ENCODE results near the gene MARK3. TPM values are rescaled to one million over a fixed set of nuclear protein-coding genes. Genes with fewer than 3 reads are reported as not detected.

MARK3 gene
- total RNA-seq, 1 experiment from 2014 or later: 72.5 TPM

- TF ChIP-seq ZFX (IDR thresholded peaks at IDR 0.05): no peak
- TF ChIP-seq TCF7L2 (IDR thresholded peaks at IDR 0.05; ENCODE audit: borderline replicate concordance, extremely low read depth, insufficient read depth, insufficient read length): no peak
- no peak for TF ChIP-seq EZH2 (IDR thresholded peaks at IDR 0.05)
- no peak for TF ChIP-seq RAD21 (IDR thresholded peaks at IDR 0.05; ENCODE audit: low read depth)
- no peak for TF ChIP-seq CTCF (IDR thresholded peaks at IDR 0.05 in 2 of 3, conservative IDR thresholded peaks at IDR 0.05 in 1 of 3; ENCODE audit: borderline replicate concordance in 1 of 3, insufficient read depth in 1 of 3, low read depth in 2 of 3, low read length in 2 of 3)
- no peak for TF ChIP-seq SP1 (IDR thresholded peaks at IDR 0.05; ENCODE audit: low read depth)
- no peak for TF ChIP-seq ZNF274 (IDR thresholded peaks at IDR 0.05; ENCODE audit: low read depth, low read length)
- no peak for TF ChIP-seq POLR2AphosphoS5 (IDR thresholded peaks at IDR 0.05; ENCODE audit: low read depth, low read length)
- TF ChIP-seq CEBPB (IDR thresholded peaks at IDR 0.05; ENCODE audit: low read depth): no peak
- TF ChIP-seq POLR2A (IDR thresholded peaks at IDR 0.05; ENCODE audit: borderline replicate concordance, extremely low read depth, insufficient read depth, insufficient read length): no peak
- no peak for TF ChIP-seq MAX (IDR thresholded peaks at IDR 0.05)
- no peak for TF ChIP-seq ATF3 (IDR thresholded peaks at IDR 0.05)
- no peak for TF ChIP-seq REST (IDR thresholded peaks at IDR 0.05; ENCODE audit: low read depth)
- no peak for TF ChIP-seq ELF1 (IDR thresholded peaks at IDR 0.05; ENCODE audit: borderline replicate concordance, low read depth)
- TF ChIP-seq EZH2phosphoT487 (IDR thresholded peaks at IDR 0.05; ENCODE audit: borderline replicate concordance): no peak
- TF ChIP-seq ZBTB33 (IDR thresholded peaks at IDR 0.05; ENCODE audit: extremely low read depth, insufficient replicate concordance, low read length): no peak
- no peak for TF ChIP-seq JUND (IDR thresholded peaks at IDR 0.05)
- TF ChIP-seq EGR1 (IDR thresholded peaks at IDR 0.05; ENCODE audit: low read depth): no peak
- no peak for TF ChIP-seq YY1 (IDR thresholded peaks at IDR 0.05; ENCODE audit: extremely low read depth, insufficient replicate concordance, low read depth, low read length)
- no peak for TF ChIP-seq SRF (IDR thresholded peaks at IDR 0.05; ENCODE audit: low read depth)
- H3K27me3 ChIP-seq (ENCODE audit: insufficient read depth, low read length): no peaks in the 10 kb centered on the region
- H3K9me3 ChIP-seq (ENCODE audit: control insufficient read depth in 1 of 2, insufficient read depth in 1 of 2, low read depth in 1 of 2, low read length in 2 of 2): no peaks in the 10 kb centered on the region
- CTCF ChIA-PET: no interaction called here
- no peak overlapping the region for H2AFZ ChIP-seq (ENCODE audit: low read depth, low read length, poor library complexity, severe bottlenecking)
- no peak for ATAC-seq
- H3K4me2 ChIP-seq (ENCODE audit: low read length): peak overlapping the region; percentile 41
- peaks cover 14 to 29% of the 10 kb centered on the region in 2 experiments for H3K4me1 ChIP-seq (ENCODE audit: control insufficient read depth in 1 of 2, insufficient read depth in 2 of 2, low read length in 2 of 2)
- no peak overlapping the region for H3K9ac ChIP-seq (ENCODE audit: low read length)
- POLR2A ChIA-PET: no interaction called here
- H3K4me3 ChIP-seq (replicated peaks in 1 of 2; ENCODE audit: low read depth in 1 of 2, low read length in 2 of 2): no peak overlapping the region
- RAD21 ChIA-PET (ENCODE audit: low non-redundant PET in 1 of 2, low total read pairs in 2 of 2, uncharacterized antibody in 2 of 2, unreplicated experiment in 2 of 2): no interaction called here
- no peak for DNase-seq (ENCODE audit: low read depth, low spot score)
- H3K9me2 ChIP-seq (ENCODE audit: insufficient read depth): no peaks in the 10 kb centered on the region
- no peak overlapping the region for H3K27ac ChIP-seq (ENCODE audit: low read depth, low read length)
- BruUV-seq (replicated peaks): no TSS peak
- peaks cover 17% of the 10 kb centered on the region; the same call in 1 of the 2 replicates for H4K20me1 ChIP-seq (ENCODE audit: insufficient read depth)
- intact Hi-C loops (cut with micrococcal nuclease): no loop called here
- H3K36me3 ChIP-seq (ENCODE audit: control insufficient read depth in 1 of 2, insufficient read depth in 2 of 2, low read length in 2 of 2): peaks cover 2 to 4% of the 10 kb centered on the region in 2 experiments; a peak in 2 of 4 replicates
- H3K79me2 ChIP-seq (ENCODE audit: insufficient read depth, low read length): peaks cover 83% of the 10 kb centered on the region
These were observed 17.5 kb downstream of the MARK3 start for GRCh38 chr14:103402695-103403094.
